ENCODE results near the gene GDF7.
A peak's percentile ranks its signal among the peaks of the same experiment; 100 is the strongest.

GDF7 gene

DNA sequence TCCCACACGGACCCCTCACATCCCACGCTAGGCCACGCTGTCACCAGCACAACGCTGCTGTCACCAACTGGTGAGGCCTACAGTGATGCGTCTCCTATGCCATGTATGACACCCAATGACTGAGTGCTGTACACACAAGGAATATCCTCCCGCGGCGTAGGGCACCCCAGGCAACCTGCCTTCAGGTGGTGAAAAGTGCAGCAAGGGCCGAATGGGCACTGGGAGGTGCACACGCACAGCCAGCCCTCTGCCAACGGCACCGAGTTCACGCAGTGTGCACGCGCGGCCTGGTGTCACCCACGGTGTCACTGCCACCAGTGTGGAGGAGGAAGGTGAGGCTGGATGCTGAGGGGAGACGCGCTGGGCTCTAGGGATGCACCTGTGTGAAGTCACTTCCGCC lies 20.5 kb upstream of the GDF7 start:
- DNase-seq = no peak

DNA sequence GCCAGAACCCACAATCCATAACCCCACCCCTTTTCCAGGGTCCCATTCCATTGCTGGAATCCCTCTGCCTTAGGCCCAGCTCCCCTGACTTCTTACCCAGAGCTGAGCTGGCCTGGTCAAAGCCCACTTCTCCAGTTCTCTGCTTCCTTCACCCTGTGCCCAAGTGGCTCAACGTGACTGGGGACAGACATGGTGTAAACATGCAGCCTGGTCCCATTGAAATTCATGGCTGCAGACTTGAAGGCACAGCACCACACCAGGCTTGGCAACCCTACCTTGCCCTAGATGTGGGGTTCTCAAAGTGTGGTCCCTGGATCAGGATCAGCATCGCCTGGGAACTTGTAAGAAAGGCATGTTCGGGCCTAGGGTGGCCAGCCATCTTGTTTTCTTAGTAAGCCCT lies 19.7 kb upstream of the GDF7 start:
- DNase-seq = no peak

DNA sequence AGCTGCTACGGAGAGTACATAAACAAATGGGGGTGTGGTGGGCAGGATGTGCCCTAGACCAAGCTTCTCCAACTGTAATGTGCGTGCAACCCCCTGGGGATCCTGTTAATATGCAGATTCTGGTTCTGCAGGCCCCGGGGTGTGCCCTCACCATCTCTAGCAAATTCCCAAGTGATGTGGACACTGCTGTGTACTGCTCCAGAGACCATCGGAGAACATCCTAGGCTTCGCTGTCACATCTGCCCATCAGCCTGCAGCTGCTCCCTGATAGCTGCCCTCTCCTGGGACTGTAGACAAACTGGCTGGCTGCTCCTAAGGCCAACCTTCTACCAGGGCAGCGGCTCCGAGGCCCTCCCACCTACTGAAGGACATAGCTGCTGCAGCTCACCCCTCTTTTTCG lies 19.2 kb upstream of the GDF7 start:
- DNase-seq = no peak

DNA sequence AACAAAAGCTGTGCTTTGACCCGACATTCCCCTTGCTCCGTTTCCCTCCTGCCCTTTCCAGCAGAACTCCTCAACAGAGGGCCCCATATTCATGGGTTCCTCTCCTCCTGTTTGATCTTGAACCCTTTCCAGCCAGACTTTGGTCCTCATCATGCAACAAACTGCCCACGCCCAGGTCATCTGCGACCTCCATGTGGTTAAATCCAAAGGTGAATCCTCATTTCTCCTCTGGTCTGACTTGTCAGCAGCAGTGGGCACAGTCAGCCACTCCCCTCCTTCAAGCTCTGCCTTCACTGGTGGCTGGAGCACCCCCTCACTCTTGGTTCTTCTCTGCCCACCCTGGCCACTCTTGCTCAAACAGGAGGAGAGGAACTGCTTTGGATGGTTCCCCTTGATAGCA lies 18.7 kb upstream of the GDF7 start:
- no peak for DNase-seq

DNA sequence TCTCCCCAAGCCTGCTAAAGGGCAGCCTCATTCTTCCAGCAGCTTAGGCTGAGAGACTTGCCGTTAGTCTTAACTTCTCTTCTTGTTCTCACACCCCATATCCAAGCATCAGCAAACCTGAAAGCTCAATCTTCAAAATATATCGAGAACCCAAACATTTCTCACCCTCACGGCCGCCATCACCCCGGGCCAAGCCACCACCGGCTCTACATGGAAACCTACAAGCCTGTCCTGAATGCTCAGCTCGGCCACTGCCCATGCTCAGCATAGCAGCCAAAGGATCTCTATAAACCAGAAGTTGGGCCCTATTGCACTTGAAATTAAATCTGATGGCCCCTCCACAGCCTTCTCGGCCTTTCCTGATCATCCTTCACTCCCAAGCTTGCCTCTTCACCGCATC lies 18.1 kb upstream of the GDF7 start:
- DNase-seq = no peak

DNA sequence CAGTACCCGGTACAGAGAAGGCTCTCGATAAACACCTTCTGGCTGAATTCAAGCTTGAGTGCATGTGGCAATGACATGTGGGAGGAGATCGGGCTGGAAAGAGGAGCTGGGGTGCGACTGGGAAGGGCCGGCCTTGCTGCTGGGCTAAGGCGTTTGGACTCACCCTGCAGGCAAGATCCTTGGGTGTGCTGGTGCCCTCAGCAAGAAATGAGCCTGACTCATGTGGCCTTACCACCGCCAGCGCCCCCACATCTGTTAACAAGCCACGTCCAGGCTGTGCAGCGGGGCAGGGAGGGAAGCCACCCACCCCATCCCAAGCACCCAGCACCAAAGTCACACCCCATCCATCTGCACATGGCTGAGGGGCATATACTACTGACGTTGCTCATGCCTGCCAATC lies 17.4 kb upstream of the GDF7 start:
- no peak for DNase-seq

DNA sequence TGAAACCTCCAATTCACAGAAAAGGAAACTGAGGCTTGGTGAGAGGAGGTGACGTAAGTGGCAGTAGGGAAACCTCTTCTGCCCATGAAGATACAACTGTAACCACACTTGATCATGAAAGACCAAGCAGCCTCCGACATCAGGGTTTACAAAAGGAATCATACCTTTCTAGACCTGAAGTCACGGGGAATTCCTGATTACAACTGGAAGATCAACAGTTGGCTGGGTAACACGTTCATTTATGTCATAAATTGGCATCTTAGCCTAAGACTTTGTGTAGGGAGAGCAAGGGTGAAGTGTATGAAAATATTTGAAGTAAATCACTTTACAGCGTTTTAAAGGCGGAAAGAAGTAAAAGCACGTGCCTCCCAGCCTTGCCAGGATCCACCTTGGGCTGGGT lies 17.0 kb upstream of the GDF7 start:
- peak; percentile 24 for DNase-seq

DNA sequence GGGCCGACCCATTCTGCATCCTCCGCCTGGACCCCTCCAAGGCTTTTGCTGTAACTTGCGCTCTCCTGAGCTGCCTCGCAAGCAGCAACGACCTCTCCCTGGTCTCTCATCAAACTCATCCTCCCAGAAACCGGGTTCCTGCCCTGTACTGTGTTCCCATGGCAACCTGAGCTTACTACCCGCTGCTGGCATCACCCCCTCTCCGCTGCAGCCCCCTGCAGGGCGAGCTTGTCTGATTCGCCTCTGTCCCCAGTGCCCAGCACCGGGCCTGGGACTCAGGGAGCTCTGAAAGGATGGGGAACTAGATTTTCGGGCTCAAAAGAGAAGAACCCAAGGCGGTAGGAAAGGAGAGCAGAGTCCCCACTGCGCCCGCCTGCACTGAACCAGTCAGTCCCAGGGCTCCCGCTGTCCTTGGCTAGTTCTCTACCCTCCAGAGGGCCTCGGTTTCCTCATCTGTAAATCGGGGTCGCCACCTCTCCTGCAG lies 16.5 kb upstream of the GDF7 start:
- peak; percentile 57 for DNase-seq

DNA sequence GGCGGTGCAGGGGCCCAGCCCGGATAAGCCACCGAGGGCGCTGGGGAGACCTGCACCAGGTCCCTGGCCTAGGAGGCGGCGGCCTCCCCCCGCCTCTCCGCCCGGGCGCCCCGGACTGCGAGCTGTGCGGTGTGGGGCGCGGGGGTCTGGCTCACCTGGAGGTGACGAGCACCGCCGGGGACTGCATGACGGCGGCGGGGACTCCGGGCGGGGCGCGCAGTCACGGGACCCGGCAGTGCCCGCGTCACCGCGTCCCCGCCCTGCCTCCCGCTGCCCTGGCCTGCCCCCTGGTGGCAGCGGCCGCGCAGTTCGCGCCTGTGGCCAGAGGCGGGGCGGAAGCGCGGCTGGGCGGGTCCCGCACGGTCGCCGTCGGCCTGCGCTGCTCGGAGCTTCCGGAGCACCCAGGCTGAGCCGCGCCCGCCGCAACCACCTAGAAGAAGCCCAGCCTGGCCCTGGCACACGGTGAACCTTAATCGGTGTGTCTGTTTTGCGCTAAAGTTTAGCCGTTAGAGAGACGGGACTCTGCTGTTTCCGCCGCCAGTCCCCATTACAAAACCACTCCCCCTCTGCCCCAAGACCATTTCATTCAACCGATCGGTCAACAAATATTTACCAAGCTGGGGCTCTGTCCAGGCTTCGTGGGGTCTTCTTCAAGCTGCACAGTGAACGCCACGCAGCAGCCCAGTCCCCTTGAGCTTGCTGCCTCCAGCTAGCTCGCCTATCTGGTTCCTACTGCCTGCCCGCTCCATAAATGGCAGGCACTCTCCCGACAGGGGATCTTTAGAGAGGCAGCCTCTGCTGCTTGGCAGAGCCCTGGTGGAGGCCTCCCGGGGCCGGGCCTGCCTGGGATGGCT lies 15.8 kb upstream of the GDF7 start, which contains the start of gene HS1BP3:
Gene HS1BP3 (minus strand): TSS at position 222 of the 854 bp plus-strand sequence. CDS start 35 bp downstream, at position 187.
- peak; percentile 90 for DNase-seq

DNA sequence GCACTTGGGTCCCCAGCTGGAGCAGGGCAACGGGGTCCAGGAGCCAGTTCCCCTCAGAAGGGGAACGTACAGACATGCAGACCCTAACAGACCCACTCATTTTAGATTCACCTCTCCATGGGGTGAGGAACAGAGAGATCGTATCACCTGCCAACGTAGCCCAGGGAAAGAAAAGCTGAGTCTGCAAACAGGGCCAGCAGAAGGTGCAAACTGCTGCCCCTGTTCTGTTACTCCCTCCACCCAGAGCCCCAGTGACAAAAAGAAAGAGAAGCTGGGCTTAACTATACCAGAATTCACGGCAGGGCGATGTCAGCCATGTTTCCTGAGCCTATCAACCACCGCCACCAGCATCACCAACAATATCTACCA lies 15.2 kb upstream of the GDF7 start:
- DNase-seq = no peak

DNA sequence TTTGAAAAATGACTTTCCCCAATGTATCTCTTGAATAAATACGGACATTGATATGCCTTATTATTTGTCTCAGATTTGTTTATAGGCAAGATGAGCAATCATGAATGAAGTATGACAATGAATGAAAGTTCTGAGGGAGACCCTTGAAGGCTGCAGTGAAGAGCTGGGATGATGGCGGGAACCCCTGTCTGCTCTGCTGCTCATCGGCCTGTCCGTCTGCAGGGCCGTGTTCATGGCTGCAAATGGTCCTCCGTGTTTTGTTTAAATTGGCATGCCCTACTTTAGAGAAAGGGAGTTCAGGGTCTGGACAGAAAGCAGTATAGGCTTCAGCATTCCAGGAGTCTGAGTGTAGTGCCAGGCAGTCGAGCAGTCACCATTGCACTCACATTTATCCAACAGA lies 14.8 kb upstream of the GDF7 start:
- DNase-seq = no peak

DNA sequence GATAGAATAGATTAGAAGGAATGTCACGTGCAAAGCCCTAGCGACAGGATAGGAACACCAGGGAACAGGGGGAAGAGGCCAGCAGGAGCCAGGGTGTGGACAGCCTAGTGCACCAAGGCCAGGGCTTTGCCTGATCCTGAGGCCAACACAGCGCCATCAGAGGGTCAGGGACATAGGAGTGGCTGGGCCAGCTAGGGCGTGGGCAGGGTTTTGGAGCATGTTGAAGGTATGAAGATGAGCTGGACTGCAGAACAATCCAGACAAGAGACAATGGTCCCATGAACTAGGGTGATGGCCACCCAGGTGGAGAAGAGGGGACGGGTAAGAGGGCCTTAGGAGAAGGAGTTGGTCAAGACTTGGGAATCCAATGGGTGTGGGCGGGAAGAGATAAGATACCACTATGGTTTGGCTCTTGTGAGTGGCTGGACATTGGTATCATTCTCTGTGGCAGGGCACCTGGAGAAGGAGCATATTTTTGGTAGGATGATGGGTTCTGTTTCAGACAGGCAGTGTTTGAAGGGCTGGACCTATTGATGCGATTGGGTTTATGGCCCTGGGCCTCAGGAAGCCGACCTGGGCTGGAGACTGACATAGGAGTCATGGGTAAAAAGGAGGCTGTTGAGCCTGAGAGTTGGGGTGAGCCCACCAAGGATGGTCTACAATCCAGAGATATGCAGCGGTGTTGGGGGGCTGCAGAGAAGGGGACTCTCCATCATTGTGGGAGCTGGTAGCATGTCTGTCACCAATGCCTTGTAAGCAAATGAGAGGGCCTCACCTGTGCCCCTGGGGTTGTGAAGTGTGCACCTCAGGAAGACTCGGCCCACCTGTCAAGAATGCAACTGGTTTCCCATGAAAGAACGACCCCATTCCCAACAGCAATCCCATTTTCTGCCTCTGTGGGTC lies 14.0 kb upstream of the GDF7 start:
- DNase-seq = no peak

DNA sequence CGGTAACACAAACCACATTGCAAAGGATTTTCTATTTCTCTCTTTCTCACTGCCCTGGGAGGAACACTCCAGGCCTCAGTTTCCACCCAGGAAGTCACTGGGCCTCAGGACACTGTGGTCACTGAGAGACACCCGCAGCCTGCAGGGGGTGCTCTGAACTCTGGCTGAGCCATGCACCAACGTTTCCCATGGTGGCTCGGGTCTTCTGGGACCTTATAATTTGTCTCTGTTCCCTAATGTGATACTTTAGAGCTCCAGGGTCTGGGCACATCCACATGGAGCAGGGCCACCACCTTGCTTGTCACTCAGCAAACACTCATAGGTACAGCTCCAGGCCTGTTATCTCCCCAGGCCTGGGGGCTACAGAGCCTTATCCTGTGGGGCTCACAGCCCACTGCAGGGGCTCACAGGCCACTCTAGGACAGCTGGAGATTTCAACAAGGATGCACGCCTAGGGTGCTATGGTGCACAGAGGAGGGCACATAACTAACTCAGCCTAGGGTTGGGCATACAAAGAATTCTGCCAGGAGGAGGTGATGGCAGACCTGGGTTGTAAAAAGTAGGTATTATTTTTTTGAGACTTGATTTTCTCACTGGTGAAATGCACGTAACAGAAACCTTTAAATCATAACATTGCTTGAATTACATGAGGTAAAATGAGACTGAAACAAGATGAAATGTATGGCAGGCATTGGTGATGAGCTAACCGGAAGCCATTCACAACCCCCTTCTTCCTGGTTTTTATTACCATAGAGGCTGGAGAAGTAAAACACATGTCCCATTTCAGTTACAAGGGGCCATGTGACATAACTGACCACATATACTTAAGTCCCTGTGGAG lies 13.0 kb upstream of the GDF7 start:
- DNase-seq = no peak

DNA sequence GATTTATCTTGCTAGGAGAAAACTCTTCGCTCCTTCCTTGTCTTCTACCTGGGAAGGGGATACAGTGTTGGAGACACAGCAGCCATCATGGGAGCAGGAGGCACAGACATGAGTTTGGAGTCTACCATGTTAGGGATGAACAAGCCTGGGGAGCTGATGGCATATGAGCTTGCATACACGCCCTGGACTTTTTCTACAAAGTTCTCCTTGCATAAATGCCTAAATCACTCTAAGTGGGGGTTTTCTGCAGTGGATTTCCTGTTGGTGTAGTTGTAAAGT lies 12.5 kb upstream of the GDF7 start:
- no peak for DNase-seq

DNA sequence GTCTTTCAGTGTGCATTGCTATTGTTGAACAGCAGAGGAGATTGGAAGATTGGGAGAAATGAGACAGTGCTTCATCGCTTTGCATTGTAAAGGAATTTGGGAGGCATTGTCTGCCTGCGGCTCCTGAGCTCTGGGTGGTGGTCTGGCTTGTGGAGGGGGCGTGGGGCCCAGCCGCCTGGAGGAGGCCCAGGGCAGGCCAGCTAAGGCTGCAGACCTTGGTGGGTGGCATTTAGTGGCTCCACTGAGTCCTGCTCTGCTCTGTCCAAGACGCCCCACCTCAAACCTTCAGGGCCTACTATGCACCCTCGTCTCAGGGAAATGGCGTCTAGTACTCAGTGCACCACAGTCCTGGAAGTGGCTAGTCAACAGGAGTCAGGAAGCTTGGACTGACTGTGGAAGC lies 10.4 kb upstream of the GDF7 start:
- DNase-seq = no peak

DNA sequence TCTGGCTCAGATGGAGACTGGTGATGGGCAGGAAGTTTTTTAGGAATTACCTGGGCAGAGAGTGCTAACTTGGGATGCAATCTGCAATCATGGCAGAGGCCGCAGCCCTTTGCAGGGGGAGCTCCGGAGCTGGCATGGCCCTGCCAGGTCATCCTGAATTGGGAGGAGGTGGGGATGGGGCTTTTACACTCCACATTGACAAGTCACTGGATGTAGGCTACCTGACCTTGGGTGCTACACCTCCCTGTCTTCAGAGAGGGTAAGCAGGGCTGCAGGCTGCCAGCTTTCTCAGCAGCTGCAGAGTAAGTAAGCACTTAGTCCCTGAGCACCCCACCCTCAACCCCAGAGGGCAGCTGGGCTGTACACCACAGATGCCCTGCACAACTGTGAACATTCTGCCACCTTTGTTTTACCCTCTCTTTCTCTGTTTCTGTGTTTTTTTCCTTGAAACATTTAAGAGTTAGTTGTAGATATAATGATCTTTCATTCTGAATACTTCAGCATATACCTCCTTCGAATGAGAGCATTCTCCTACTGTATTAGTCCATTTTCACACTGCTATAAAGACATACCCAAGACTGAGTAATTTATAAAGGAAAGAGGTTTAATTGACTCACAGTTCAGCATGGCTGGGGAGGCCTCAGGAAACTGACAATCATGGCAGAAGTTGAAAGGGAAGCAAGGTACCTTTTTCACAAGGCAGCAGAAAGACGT lies 9.3 kb upstream of the GDF7 start:
- DNase-seq = no peak

DNA sequence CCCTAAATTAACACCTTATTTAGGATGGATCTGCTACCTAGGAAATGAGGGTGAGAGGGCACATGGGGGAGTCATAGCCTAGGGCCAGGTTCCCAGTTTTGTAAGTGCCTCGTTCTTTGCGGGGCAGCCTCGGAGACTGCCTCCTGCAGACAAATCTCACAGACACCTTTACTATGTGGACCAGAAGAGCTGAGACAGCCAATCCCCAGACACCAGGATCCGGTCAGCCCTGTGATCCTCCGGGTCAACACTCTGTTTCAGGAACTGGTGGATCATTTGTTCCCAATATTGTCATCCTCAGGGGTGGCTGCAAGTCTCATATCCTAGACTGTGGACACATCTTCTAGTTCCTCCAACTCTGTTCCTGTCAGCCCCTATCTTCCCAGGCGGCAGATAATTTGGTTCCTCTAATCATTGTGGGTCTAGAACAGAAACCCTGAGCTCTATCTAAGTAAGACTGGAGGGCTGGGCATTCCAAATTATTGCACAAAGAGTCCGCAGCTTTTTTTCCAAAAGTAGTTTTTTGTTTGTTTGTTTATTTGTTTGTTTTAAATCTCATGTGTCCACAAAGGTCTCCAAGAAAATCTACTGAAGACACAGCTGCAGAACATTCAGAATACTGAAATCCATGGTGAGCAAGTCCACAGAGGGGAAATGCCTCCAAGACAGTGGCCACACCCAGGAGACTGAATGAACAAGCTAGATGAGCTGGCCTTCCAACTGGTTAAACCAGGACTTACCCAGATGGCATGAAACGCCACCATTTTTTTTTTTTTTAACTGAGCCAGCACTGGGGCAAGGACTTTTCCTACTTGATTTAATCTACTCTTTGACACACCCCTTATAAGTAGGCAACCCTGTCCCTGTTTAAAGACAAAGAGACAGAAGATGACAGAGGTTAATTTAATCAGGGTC lies 6.2 kb upstream of the GDF7 start:
- DNase-seq = peak; percentile 42

DNA sequence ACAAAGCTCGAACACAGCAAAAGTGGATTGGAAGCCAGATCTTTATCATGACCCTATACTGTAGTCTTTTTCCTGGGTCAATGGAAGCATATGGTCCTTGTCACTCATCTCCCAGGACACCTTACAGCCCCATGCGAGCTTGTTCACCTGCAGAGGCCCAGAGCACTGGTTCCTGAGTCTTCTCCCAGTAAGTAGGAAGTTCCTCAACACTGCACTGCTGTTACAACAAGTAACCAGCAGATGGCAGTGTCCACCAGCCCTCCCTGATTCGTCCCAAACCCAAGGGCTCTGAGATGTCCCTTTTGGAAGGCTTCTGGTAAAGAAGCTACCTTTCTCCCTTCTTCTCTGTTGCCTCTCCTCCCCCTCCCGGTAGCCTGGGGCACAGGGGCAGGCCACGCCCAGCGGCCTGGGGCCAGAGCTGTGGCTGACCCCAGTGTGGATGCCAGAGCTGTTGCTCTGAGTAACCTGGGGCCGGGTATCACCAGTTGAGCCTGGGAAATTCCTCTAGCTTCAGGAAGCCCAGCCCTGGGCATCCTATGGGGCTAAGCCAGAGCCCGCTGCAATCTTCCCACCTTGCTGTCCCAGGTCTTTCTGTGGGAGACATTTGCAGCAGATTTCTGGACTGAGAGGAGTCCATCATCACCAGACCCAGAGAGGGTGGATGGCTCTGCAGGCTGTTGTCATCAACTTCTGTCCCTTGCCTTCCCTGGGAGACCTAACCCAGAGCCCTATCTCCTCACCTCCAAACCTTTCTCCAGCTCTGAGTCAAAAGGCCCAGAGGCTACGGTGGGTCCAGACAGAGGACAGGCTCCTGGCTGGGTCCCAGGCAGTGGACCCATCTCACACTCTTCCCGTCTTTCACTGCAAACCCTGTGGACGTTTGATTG lies 5.3 kb upstream of the GDF7 start:
- DNase-seq = peak; percentile 74

DNA sequence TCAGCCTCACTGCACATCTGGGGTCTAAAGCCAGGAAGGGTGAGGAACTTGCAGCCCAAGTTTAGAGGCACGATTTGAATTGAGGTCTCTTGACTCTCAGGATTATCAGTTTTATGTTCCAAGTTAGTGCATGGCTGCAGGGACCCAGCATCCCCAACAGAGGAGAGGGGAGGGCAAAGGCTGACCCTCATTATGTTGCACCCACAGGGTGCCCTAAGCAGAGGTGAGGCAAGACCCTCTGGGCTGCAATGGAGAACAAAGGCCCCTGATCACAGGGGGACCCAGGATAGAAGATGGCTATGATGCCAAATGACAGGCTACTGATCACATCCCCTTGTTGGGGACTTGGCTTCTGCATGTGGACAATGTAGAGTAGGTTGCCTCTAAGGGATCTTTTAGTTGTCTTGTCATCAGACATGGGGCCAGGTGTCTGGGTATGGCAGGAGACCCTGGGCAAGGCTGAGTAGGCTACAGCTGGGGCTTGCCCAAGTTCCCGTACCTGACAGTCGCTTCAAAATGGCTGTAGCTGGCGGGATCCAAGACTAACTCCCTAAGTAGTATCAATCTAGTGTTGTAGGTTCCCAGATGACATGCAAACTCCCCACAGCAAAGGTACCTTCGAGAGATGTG lies 4.5 kb upstream of the GDF7 start:
- no peak for DNase-seq

All from DMS53 (cell line).